ENCODE results near the gene EHBP1.

The EHBP1 gene

DNA sequence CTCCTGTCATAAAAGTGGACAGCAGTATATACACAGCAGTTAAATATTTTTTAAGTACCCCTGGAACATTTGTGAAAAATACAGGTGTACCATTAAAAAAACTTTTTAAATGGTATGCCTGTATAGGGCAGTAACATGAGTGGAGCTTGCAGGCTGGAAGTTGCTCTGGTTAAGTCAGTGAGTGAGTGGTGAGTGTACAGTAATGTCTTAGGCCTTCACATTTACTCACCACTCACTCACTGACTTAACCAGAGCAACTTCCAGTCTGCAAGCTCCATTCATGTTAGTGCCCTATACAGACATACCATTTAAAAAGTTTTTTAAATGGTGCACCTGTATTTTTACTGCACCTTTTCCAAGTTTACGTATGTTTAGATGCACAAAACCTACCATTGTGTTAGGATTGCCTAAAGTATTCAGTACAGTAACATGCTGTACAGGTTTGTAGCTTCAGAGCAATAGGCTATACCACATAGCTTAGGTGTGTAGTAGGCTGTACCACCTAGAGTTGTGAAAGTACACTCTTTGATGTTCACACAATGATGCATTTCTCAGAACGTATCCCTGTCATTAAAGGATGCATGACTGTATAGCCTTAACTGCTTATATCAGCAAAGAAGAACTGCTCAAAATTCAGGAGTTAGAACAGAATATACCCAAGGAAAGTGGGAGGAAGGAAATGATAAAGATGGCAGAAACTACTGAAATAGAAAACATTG lies 112.6 kb downstream of the EHBP1 start:
- H3K4me3 ChIP-seq, result no peak overlapping the region
- 0 out of 2 replicates have a peak, but pooled peaks cover 7% of the 10 kb centered on the region for H3K36me3 ChIP-seq
- no peak overlapping the region for H3K4me2 ChIP-seq
- no peak for TF ChIP-seq Cebpa-rat (IDR thresholded peaks at IDR 0.05)
- no peaks in the 10 kb centered on the region; the same call in 1 of the 2 replicates for H3K4me1 ChIP-seq
- no peaks in the 10 kb centered on the region for H3K27me3 ChIP-seq
- H3K9ac ChIP-seq, result no peak overlapping the region
- no peaks in the 10 kb centered on the region for H4K20me1 ChIP-seq
- no peak overlapping the region for H3K27ac ChIP-seq
- no peaks in the 10 kb centered on the region for H3K9me3 ChIP-seq

DNA sequence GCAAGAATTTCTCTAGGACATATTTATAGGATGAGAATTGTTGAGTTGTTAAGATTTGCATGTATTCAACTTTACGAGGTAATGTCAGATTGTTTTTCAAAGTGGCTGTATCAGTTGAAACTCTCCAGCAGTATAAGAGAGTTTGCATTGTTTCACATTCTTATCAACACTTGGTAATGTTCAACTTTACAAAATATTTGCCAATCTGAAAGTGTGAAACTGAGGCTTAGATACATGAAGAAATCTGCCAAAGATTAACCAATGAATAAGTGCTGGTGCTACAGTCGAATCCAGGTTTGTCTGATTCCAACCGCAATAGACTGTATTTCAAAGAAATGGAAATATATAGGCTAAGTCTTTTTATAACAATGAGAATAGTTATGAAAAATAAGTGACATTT lies 117.0 kb downstream of the EHBP1 start:
- Histone ChIP-seq H3K27me3 (no peaks in the 10 kb centered on the region), H4K20me1 (no peaks in the 10 kb centered on the region), H3K9me3 (no peaks in the 10 kb centered on the region), H3K4me1 (no peaks in the 10 kb centered on the region; the same call in 1 of the 2 replicates), H3K36me3 (peaks cover 11% of the 10 kb centered on the region), H3K4me2 (no peak overlapping the region), H3K4me3 (no peak overlapping the region), H3K27ac (no peak overlapping the region), H3K9ac (no peak overlapping the region)
- TF ChIP-seq Cebpa-rat (IDR thresholded peaks at IDR 0.05), result no peak

DNA sequence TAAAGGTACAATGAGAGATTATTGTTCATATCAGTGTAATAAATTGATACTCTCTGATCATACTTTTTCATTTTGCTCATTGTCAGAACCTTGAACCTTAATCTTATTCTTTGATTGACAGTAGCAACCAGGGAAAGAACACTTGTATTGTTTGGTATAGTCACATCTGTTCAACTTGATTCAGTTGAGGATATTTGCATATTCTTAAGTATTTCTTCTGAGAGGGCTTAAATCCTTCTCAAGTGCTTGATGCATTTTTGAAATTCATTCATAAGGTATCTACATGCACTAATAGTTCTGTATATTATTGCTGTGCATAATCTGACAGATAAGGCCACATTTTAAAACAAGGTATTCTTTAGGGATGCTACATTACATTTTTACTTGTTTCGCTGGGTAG lies 118.9 kb downstream of the EHBP1 start:
- TF ChIP-seq Cebpa-rat (IDR thresholded peaks at IDR 0.05), result no peak
- no peak overlapping the region for H3K4me3 ChIP-seq
- no peak overlapping the region for H3K27ac ChIP-seq

DNA sequence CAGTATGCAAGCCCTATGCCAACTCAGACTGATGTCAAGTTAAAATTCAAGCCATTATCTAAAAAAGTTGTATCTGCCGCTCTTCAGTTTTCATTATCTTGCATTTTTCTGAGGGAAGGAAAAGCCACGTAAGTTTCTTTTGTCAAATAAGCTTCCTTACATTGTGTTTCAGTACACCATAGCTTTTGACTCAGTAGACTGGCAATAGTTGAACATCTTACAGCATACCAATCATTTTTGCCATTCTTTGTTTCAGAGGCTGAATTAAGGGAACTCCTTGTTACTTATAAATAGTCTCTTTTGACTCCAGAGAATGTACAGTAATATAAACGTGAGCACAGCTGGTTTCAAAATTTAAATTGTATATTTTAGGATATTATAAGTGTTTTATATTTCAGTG lies 120.6 kb downstream of the EHBP1 start:
- Histone ChIP-seq H3K36me3 (peaks cover 17% of the 10 kb centered on the region), H4K20me1 (no peaks in the 10 kb centered on the region), H3K4me2 (no peak overlapping the region), H3K27me3 (no peaks in the 10 kb centered on the region), H3K9me3 (no peaks in the 10 kb centered on the region), H3K4me1 (no peaks in the 10 kb centered on the region; the same call in 1 of the 2 replicates), H3K4me3 (no peak overlapping the region), H3K9ac (no peak overlapping the region), H3K27ac (no peak overlapping the region)
- TF ChIP-seq Cebpa-rat (IDR thresholded peaks at IDR 0.05), result no peak

More for the DNA sequence above, 118.9 kb downstream of the EHBP1 start:
- Histone ChIP-seq H3K9me3 (no peaks in the 10 kb centered on the region), H3K36me3 (peaks cover 17% of the 10 kb centered on the region), H4K20me1 (no peaks in the 10 kb centered on the region), H3K27me3 (no peaks in the 10 kb centered on the region), H3K4me2 (no peak overlapping the region), H3K4me1 (no peaks in the 10 kb centered on the region; the same call in 1 of the 2 replicates), H3K9ac (no peak overlapping the region)

DNA sequence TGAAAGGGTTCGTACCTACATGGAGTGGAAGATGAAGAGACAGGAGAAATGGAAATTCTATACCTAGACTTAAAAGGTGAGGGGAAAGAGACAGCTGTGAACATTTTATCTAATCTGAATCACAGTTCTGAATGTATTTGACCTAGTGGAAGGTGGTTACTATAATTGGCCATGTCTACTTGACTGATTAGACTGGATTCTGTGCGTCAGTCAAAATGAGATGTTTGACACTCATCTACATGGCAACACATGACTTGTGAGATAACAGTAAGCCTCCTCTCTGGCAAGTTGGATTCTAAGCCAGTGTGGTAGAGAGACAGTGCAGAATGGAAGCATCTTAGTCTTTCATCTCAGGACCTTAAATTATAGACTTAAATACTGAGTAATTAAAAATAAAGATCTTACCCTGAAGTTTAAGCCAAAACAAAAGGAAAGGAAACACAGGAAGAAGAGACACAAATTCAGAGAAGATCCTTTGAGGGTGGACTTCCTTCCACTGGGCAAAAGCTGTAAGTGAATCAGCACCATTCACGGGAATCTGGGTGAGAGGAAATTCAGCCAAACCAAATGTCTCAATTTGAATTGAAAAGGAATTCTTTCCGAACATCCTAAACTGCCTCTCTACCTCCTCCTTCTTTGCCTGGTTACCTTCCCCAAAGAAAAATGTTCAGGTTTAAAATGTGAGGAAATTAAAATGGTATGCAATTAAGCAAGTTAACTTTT lies 121.6 kb downstream of the EHBP1 start:
- Histone ChIP-seq H3K27me3 (no peaks in the 10 kb centered on the region), H4K20me1 (no peaks in the 10 kb centered on the region), H3K9ac (no peak overlapping the region), H3K27ac (no peak overlapping the region), H3K9me3 (no peaks in the 10 kb centered on the region), H3K4me2 (no peak overlapping the region), H3K4me3 (no peak overlapping the region), H3K36me3 (peaks cover 17% of the 10 kb centered on the region), H3K4me1 (no peaks in the 10 kb centered on the region)
- TF ChIP-seq Cebpa-rat (IDR thresholded peaks at IDR 0.05), result no peak

DNA sequence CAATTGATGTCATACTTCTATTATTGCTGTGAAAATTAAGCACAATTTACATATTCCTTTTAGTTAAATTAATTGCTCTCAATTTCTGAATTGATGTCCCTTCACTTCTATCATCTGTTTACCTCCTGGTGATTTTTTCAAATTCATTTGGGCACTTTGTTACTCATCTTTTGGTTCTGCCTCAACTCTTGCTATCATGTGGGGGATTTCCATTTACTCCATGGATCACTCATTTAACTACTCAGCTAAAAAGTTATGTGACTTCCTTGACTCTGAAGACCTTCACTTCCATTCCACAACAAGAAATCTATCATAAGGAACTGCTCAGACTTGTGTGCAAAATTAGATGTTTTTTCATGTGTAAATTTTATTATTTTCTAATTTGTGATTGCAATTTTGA lies 126.2 kb downstream of the EHBP1 start:
- Histone ChIP-seq H3K36me3 (peaks cover 40% of the 10 kb centered on the region), H3K27ac (no peak overlapping the region), H3K4me2 (no peak overlapping the region), H3K9ac (no peak overlapping the region), H3K4me3 (no peak overlapping the region), H4K20me1 (no peaks in the 10 kb centered on the region), H3K4me1 (no peaks in the 10 kb centered on the region), H3K27me3 (no peaks in the 10 kb centered on the region), H3K9me3 (peaks cover 25% of the 10 kb centered on the region)
- no peak for TF ChIP-seq Cebpa-rat (IDR thresholded peaks at IDR 0.05)

DNA sequence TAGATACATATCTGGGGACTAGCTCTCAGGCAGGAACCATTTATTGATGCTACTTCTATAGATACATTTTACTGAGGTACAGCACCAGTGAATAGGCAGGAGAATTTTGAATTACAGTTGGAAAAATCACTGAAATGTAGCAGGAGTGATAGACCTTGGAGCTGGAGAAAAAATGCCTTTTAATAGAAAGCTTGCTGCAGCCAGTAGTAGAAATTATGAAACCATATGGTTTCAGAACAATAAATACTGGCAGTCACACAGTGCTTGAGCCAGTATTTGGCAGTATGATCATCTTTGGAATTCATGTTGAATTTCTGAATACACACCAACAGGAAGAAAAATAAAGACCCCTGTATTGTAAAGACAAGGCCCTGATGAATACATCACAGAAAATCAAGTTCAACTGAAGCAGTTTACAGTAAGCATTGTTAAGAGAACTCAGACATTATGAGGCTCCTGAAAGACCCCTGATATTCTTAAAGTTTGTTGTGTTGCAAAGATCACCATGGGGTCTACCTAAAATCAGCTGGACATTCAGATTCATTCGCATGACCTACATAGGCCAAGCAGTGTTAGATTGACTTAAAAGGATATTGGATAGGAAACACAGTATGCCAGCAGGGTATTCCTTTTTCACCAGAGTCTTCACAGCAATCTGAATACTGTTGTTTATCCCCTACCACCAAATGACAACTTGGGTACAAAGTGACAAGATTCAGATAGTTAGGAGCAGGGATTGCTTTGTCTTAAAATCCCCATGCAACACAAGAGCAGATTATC lies 139.0 kb downstream of the EHBP1 start:
- Histone ChIP-seq H3K4me1 (no peaks in the 10 kb centered on the region), H3K27me3 (no peaks in the 10 kb centered on the region), H3K36me3 (peaks cover 5% of the 10 kb centered on the region; the same call in 1 of the 2 replicates), H3K9ac (no peak overlapping the region), H4K20me1 (no peaks in the 10 kb centered on the region), H3K4me3 (no peak overlapping the region), H3K27ac (no peak overlapping the region), H3K9me3 (0 out of 2 replicates have a peak, but pooled peaks cover 3% of the 10 kb centered on the region), H3K4me2 (no peak overlapping the region)
- no peak for TF ChIP-seq Cebpa-rat (IDR thresholded peaks at IDR 0.05)

DNA sequence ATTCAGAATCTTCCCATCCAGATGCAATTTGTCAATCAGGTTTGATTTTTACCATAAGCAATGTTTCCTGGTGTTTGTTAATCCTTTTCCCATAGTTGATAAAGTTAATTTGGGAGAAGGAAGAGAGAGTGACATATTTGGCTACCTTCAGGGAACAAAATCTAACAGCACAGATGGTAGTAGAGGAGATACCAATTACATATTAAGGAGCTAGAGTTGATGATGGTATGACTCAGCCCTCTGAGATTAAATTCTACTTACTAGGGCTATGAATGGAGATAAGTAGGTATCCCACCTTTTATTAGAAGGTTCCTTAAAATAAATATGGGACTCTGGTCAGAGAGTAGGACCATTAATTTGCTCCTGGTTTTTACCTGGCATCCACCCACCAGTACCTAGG lies 139.7 kb downstream of the EHBP1 start:
- H3K4me3 ChIP-seq, result no peak overlapping the region
- peaks cover 5% of the 10 kb centered on the region; the same call in 1 of the 2 replicates for H3K36me3 ChIP-seq
- TF ChIP-seq Cebpa-rat (IDR thresholded peaks at IDR 0.05), result no peak
- no peaks in the 10 kb centered on the region for H3K4me1 ChIP-seq
- no peaks in the 10 kb centered on the region for H4K20me1 ChIP-seq
- no peaks in the 10 kb centered on the region for H3K27me3 ChIP-seq
- H3K9me3 ChIP-seq, result 0 out of 2 replicates have a peak, but pooled peaks cover 3% of the 10 kb centered on the region
- H3K4me2 ChIP-seq, result no peak overlapping the region
- H3K9ac ChIP-seq, result no peak overlapping the region
- no peak overlapping the region for H3K27ac ChIP-seq

DNA sequence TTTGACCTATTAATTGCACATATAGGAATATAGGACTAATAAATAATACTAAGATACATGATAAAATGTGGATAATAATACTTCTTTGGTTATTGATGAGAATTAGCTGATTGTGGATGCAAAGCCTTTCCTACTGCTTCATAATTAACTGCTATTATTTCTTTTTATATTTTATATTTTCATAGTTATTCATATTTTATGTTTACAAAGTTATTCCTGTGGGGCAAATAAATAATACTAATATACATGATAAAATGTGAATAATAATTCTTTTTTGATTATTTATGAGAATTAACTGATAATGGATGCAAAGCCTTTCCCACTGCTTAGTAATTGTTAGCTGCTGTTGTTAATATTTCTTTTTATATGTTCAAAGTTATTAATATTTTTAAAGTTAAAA lies 146.7 kb downstream of the EHBP1 start:
- peaks cover 37% of the 10 kb centered on the region for H3K36me3 ChIP-seq
- TF ChIP-seq Cebpa-rat (IDR thresholded peaks at IDR 0.05), result no peak

More for the DNA sequence above, 146.7 kb downstream of the EHBP1 start:
- Histone ChIP-seq H3K4me3 (no peak overlapping the region), H3K27me3 (no peaks in the 10 kb centered on the region), H3K9ac (no peak overlapping the region), H3K4me2 (no peak overlapping the region), H3K27ac (no peak overlapping the region), H4K20me1 (no peaks in the 10 kb centered on the region), H3K4me1 (no peaks in the 10 kb centered on the region), H3K9me3 (peaks cover 29% of the 10 kb centered on the region)
